GM12864 (cell line): ENCODE data around the gene MMAA.
"Not testable (repeated sequence)": the region's sequence is repeated elsewhere in the genome, so short reads cannot be mapped to it uniquely, and the experiment has no call there.

ENCODE experiments used
- DNase-seq: peaks from one replicate; pipeline ENCODE4 v3.0.0-alpha.2; 2011; ENCODE audit warnings: low read depth
- H3K4me3 ChIP-seq: 2 replicates; pipeline ENCODE4 v1.5.1; 2011; ENCODE audit warnings: mild to moderate bottlenecking, low read depth, low read length, control low read depth
- TF ChIP-seq, protein P1 (sequence below): IDR thresholded peaks from 2 replicates; pipeline ENCODE4 v1.5.1; 2011; ENCODE audit warnings: low read depth, mild to moderate bottlenecking, moderate library complexity, low read length, control low read depth, inconsistent platforms; ENCODE audit errors: missing control alignments

Gene MMAA

DNA sequence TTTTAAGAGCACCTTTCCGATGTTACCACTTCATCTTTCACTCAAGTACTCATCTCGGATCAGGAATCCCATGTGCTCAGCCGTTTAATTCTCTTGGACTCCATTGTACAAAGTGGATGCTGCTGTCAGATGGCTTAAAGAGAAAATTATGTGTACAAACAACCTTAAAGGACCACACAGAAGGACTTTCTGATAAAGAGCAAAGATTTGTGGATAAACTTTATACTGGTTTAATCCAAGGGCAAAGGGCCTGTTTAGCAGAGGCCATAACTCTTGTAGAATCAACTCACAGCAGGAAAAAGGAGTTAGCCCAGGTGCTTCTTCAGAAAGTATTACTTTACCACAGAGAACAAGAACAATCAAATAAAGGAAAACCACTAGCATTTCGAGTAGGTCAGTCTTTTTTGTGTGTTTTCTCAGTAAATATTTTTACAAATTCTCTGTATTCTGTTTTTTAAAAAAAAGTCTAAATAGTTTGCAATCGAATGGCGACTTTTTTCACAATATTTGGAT is 20.1 kb downstream of the MMAA start:
- TF ChIP-seq, protein P1, sequence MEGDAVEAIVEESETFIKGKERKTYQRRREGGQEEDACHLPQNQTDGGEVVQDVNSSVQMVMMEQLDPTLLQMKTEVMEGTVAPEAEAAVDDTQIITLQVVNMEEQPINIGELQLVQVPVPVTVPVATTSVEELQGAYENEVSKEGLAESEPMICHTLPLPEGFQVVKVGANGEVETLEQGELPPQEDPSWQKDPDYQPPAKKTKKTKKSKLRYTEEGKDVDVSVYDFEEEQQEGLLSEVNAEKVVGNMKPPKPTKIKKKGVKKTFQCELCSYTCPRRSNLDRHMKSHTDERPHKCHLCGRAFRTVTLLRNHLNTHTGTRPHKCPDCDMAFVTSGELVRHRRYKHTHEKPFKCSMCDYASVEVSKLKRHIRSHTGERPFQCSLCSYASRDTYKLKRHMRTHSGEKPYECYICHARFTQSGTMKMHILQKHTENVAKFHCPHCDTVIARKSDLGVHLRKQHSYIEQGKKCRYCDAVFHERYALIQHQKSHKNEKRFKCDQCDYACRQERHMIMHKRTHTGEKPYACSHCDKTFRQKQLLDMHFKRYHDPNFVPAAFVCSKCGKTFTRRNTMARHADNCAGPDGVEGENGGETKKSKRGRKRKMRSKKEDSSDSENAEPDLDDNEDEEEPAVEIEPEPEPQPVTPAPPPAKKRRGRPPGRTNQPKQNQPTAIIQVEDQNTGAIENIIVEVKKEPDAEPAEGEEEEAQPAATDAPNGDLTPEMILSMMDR = no peak
- no peak overlapping the region for H3K4me3 ChIP-seq
- DNase-seq = no peak

DNA sequence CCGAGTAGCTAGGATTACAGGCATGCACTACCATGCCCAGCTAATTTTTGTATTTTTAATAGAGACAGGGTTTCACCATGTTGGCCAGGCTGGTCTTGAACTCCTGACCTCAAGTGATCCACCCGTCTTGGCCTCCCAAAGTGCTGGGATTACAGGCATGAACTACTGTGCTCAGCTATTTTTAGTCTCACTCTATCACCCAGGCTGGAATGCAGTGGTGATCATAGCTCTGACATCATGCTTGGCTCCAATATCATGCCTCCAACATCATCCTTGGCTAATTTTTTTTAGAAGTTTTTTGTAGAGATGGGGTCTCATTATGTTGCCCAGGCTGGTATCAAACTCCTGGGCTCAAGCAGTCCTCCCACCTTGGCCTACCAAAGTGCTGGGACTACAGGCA is 21.1 kb downstream of the MMAA start:
- not testable (repeated sequence) for H3K4me3 ChIP-seq, DNase-seq

DNA sequence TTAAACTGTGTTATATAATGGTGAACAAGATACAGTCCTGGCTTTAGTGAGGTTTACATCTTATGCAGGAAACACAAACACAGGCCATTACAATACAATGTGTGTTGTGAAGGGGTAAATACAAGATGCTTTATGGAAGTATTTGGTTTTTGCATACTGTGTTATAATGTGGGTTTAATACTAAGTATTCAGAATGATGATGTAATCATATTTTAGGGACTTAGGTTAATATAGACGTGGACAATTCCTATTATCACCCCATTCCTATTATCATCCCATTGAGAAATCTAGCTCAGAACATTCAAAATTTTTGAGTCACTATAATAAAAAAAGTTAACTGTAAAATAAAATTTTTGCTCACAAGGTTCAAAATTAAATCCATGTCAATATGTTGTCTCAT is 24.1 kb downstream of the MMAA start:
- DNase-seq = no peak
- TF ChIP-seq, protein P1 = no peak
- H3K4me3 ChIP-seq = no peak overlapping the region

DNA sequence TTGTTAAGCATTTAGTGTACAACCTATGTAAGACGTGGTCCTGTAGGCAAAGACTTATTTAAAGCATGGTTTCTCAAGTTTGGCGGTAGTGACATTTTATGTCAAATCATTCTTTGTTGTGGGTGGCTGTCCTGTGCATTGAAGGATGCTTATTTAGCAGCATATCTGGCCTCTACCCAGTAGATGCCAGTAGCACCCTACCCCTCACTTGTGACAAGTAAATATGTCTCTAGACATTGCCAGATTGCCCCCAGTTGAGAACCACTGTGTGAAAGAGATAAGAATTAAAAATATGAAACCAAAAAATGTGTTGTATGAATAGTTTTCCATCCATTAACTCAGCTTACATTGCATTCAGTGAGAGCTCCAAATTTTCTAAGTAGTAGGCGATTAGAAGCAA is 25.5 kb downstream of the MMAA start:
- H3K4me3 ChIP-seq = no peak overlapping the region
- TF ChIP-seq, protein P1 = peak; percentile 4
- DNase-seq = no peak

DNA sequence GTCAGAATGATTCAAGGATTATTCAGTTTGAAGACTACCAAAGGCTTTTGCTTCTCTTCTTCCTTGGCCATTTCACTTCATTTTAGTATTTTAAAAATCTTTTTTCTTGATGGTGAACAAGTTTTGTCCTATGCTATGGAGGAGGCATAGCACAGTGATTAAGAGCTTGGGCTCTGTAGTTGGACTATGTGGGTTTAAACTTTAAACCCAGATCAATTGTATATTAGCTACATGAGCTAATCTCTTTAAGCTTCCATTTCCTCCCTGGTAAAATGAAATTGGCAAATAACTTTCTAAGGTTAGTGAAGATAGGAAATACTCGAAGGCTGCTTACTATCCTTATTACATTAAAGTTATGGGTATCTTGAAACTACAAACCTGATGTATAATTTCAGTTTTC is 37.0 kb downstream of the MMAA start:
- TF ChIP-seq, protein P1 = no peak
- DNase-seq = no peak
- no peak overlapping the region for H3K4me3 ChIP-seq

DNA sequence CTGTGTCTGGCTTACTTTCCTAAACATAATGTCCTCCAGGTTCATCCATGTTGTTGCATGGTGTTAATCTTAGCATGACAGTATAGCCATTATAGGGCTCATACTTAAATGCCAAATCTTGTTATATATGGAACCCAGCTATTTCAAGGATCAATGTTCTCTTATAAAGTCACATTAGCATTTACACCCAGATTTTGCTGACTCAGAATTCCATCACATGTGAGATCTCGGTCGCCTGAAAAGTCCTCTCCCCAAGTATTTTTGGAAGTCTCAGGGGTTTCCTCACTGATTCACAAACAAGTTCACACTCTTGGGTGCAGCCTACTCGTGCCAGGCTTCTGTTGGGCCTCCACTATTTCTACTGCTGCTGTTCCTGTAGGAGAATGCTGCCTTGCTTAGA is 40.9 kb downstream of the MMAA start:
- no peak overlapping the region for H3K4me3 ChIP-seq
- DNase-seq = no peak
- TF ChIP-seq, protein P1 = no peak

DNA sequence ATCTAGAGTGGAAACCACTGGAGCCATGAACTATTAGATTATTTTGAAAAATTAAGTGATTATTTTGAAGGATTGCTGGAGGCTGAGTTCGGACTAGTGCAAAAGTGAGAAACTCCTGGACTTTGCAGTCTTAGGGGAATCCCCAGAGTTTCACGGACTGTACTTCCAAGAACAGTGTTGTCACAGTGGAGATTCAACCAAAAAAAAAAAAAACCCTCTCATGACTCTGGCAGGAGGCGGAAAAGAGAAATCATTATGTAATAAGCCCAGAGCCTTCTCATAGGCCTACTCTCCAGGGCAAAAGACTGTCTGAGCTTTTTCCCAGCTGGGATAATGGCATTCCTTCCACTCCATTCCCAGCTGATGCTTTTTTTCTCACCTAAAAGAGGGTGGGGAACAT is 44.0 kb downstream of the MMAA start:
- DNase-seq = no peak
- no peak overlapping the region for H3K4me3 ChIP-seq
- TF ChIP-seq, protein P1 = no peak
